Activated T-cell treated with anti-CD3 and anti-CD28 coated beads for 1 hour (primary cell): Measurements from ENCODE around the gene TSC22D3.
"Not testable (repeated sequence)": the region's sequence is repeated elsewhere in the genome, so short reads cannot be mapped to it uniquely, and the experiment has no call there.

Experiments used
- DNase-seq: peaks from one replicate; pipeline ENCODE4 v3.0.0-alpha.2; 2020; ENCODE audit warnings: low read depth

Gene TSC22D3

GRCh38 chrX:107682256-107682655 is 93.3 kb downstream of the TSC22D3 start:
- DNase-seq = no peak

- peak; percentile 38 for DNase-seq
Observed at GRCh38 chrX:107678957-107679740, 96.4 kb downstream of the TSC22D3 start.

GRCh38 chrX:107677909-107678308 is 97.7 kb downstream of the TSC22D3 start:
- DNase-seq = no peak

DNA sequence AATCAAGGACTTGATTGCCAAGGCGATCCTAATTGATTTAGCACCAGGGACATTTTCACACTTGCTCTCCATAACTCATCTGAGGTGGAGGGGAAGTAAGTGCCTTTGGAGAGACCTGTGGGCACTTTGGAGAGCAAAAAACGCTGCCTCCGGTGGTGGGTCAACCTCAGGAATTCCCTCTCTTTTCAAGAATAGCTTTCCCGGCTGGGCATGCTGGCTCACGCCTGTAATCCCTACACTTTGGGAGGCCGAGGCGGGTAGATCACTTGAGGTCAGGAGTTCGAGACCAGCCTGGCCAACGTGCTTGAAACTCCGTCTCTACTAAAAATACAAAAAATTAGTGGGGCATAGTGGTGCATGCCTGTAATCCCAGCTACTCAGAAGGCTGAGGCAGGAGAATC is 98.1 kb downstream of the TSC22D3 start:
- DNase-seq = no peak

GRCh38 chrX:107676559-107677378 is 98.8 kb downstream of the TSC22D3 start:
- peak; percentile 17 for DNase-seq

DNA sequence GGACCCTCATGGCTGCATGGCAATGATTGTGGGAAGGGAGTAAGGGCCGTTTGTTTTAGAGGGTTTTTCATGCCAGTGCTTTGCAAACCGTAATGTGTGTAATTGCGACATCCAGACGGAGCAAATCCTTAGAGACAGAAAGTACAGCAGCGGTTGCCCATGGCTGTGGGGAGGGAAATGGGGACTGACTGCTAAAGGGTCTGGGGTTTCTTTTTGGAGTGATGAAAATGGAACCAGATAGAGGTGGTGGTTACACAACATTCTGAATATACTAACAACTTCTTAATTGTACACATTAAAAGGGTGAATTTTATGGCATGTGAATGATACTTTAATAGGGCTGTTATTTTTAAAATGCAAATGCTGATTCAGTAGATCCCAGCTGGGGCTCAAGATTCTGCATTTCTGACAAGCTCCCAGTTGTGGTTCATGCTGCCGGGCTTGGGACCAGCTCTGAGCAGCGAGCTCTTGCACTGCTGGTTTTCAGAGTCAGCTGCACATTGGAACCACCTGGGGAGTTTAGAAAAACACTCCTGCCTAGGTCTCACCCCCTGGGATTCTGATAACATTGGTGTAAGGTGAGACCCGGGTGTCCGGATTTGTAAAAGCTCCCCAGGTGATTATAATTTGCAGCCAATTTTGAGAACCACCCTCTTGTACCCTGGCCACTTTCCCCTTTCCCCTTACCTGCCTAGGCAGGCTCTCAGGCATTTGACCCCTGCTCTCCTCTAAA is 99.6 kb downstream of the TSC22D3 start:
- no peak for DNase-seq

DNA sequence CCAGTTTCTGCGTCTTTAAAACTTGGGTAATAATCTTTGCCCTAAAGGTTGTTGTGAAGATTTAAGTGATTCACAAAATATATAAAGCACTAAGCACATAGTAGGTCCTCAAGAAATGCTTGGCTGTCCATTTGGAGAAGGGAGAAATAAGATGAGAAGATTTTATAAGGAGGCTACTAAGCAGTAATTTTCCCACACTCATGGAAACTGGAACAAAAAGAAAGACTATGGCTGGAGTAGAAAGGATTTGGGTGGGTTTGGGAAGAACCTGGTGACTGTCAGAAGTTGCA is 100.3 kb downstream of the TSC22D3 start:
- no peak for DNase-seq

GRCh38 chrX:107674480-107675364 is 100.9 kb downstream of the TSC22D3 start:
- peak; percentile 9 for DNase-seq

DNA sequence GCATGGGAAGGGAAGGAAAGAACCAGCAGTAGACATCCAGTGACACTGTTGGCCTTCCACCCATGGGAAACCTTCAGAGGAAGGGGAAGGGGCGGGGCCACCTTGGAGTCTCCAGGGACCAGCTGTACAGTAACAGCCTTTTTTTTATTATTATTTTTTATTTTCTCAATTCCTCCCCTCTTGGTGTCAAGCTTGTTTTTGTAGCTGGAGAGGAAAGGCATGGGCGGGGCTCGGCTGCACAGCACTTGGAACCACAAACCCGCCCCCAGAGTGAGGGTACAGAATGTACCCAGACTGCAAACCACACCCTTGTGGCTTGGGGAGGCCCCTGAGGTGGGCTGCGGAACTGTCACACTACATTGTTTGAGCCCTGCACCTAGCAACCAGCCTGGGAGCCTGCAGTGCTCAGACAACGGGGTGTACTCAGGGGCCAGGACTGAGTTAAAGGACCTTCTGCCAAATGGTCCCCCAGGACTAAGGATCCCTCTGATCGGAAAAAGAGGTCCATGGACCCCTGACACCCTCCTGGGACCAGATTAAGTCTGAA is 101.6 kb downstream of the TSC22D3 start:
- DNase-seq = peak; percentile 74

GRCh38 chrX:107673431-107673830 is 102.2 kb downstream of the TSC22D3 start:
- no peak for DNase-seq

DNA sequence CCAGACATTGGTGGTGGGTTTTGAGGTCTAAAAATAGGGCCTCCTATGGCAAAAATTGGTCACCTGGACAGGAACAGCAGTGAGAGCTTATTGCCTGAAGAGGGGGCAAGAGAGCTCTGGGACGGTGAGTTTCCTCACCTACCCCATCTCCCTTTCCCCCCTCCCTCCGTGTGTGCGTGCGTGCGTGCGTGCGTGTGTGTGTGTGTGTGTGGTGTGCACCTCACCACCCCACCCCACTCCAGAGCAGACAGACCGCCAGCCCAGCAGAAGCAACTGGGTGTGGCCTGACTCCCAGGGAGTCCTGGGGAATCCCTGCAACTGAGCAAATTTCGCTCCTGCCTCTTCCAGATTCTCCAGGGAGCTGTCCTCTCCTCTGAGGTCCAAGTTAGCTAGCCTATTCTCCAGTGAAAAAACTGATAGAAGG is 102.6 kb downstream of the TSC22D3 start:
- peak; percentile 54 for DNase-seq

GRCh38 chrX:107671256-107671655 is 104.3 kb downstream of the TSC22D3 start:
- not testable (repeated sequence) for DNase-seq

- DNase-seq = no peak
Observed at GRCh38 chrX:107669885-107670628, 105.5 kb downstream of the TSC22D3 start.

- DNase-seq = no peak
Observed at GRCh38 chrX:107669261-107669660, 106.3 kb downstream of the TSC22D3 start.

- DNase-seq = not testable (repeated sequence)
Observed at GRCh38 chrX:107668710-107669109, 106.9 kb downstream of the TSC22D3 start.

GRCh38 chrX:107667426-107667825 is 108.2 kb downstream of the TSC22D3 start:
- no peak for DNase-seq

- no peak for DNase-seq
Observed at GRCh38 chrX:107666931-107667330, 108.7 kb downstream of the TSC22D3 start.
